ENCODE results near the gene FKBP3. TPM values are rescaled to one million over a fixed set of nuclear protein-coding genes. Genes with fewer than 3 reads are reported as not detected.
"Not testable (repeated sequence)": the region's sequence is repeated elsewhere in the genome, so short reads cannot be mapped to it uniquely, and the experiment has no call there.

The FKBP3 gene
- total RNA-seq, 2 experiments from 2014 or later: 54.9 to 57.7 TPM

DNA sequence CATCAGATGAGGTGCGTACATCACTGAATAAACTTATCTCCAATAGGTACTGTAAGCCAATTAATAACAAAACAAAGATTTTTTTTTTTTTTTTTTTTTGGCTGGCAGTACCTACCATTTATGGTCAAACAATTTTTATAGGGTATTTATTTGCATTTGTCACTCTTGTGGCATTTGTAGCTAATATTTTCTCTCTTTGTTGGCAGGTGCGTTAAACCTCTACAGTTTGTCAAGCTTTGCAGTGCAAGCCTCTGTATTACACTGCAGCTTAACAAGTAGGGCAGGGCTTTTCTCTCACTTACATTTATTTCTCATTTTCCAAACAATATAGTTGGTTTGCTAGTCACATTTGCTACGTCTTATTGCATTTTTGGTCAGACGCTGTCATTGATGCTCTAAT, 38.1 kb downstream of the FKBP3 start:
- no peak for DNase-seq
- H3K9me3 Mint-ChIP-seq: no peaks in the 10 kb centered on the region
- peaks cover 12% of the 10 kb centered on the region for H3K4me1 Mint-ChIP-seq
- H3K36me3 Mint-ChIP-seq (ENCODE audit: low read depth): peaks cover 71% of the 10 kb centered on the region
- H3K4me3 Mint-ChIP-seq: no peak overlapping the region
- ChIA-PET POLR2A (no interaction called here), CTCF (no interaction called here)
- no peaks in the 10 kb centered on the region for H3K27me3 Mint-ChIP-seq
- H3K27ac Mint-ChIP-seq: no peak overlapping the region

DNA sequence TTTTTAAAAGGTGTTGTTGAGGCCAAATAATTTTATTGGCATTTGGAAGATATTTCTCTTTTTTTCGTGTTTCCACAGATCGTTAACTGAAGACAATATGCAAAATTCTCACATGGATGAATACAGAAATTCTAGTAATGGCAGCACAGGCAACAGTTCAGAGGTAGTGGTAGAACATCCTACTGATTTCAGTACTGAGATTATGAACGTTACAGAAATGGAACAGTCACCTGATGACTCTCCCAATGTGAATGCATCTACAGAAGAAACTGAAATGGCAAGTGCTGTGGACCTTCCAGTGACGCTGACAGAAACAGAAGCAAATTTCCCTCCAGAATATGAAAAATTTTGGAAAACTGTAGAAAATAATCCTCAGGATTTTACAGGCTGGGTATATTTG, 39.1 kb downstream of the FKBP3 start:
- Mint-ChIP-seq H3K36me3 (ENCODE audit: low read depth) (peaks cover 63% of the 10 kb centered on the region), H3K9me3 (no peaks in the 10 kb centered on the region), H3K27ac (no peak overlapping the region), H3K27me3 (no peaks in the 10 kb centered on the region), H3K4me1 (peaks cover 22% of the 10 kb centered on the region), H3K4me3 (no peak overlapping the region)
- DNase-seq: no peak
- ChIA-PET POLR2A (interaction anchor here (1.7 kb wide), 1 partner anchor 11 kb away, joined by 8 read pairs; no protein-coding TSS in a partner anchor), CTCF (no interaction called here)

DNA sequence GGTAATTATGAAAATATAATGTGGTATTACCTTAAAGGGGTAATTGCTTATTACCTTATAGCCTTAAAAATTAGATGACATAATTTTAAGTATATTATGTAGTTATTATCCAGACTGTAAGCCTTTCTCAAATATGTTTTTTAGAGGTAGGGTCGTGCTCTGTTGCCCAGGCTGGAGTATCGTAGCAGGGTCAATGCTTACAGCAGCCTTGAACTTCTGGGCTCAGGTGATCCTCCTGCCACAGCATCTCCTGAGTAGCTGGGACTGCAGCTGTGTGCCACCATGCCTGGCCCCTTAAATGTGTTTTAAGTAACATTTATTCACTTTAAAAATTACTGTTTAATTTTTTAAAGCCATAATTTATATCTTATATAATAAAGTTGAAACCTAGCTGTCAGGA, 40.0 kb downstream of the FKBP3 start:
- H3K9me3 Mint-ChIP-seq: no peaks in the 10 kb centered on the region
- POLR2A ChIA-PET: interaction anchor here (1.7 kb wide), 1 partner anchor 10 kb away, joined by 8 read pairs; no protein-coding TSS in a partner anchor

DNA sequence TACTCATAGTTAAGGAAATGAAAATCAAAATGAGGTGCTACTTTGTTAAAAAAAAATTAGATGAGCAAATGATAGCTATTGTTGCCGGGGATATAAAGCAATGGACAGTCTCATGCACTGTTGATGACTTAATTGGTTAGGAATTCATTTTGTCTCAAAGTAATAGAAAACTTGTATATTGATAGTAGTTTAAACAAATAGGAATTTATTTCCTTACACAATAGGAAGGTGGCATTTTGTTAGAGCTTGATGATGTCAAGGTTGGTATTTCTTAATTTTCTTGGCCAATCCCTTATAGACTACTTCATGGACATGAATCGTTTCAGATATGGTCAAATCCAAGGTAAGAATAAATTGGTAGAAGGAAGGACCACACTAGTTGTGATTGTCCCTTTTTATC, 42.6 kb downstream of the FKBP3 start:
- H3K36me3 Mint-ChIP-seq (ENCODE audit: low read depth): peaks cover 39% of the 10 kb centered on the region
- H3K4me1 Mint-ChIP-seq: peaks cover 54% of the 10 kb centered on the region

More for the DNA sequence above, 40.0 kb downstream of the FKBP3 start:
- H3K27me3 Mint-ChIP-seq: no peaks in the 10 kb centered on the region
- DNase-seq: no peak
- peaks cover 31% of the 10 kb centered on the region for H3K4me1 Mint-ChIP-seq
- no peak overlapping the region for H3K27ac Mint-ChIP-seq
- H3K36me3 Mint-ChIP-seq (ENCODE audit: low read depth): peaks cover 56% of the 10 kb centered on the region
- no peak overlapping the region for H3K4me3 Mint-ChIP-seq
- CTCF ChIA-PET: no interaction called here

DNA sequence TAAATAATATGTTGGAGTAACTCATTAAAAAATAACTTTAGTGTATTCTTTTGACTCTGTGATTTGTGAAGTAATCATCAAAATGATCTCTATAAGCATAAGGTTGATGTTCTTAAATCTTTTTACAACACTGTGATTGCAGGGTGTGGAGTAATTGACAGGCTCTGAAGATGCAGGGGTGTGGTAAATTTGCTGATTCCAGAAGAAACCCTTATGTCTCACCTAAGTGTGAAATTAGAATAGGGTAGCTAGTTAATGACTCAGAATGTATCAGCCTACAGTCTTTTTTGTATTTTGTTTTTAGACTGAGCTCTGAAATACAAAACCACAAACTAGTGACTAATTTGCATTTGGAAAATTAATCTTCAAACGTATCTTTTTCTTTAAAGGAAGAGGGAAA, 44.5 kb downstream of the FKBP3 start:
- ChIA-PET POLR2A (interaction anchor here (1.6 to 2.2 kb wide), 2 partner anchors 27 to 127 kb away, joined by 4 to 11 read pairs; partner anchors contain the start of genes KLHL28 and TOGARAM1), CTCF (interaction anchor here (1.5 kb wide), 1 partner anchor 129 kb away, joined by 3 read pairs; no protein-coding TSS in a partner anchor)
- no peaks in the 10 kb centered on the region for H3K9me3 Mint-ChIP-seq
- H3K36me3 Mint-ChIP-seq (ENCODE audit: low read depth): peaks cover 27% of the 10 kb centered on the region
- peak overlapping the region; percentile 56 for H3K27ac Mint-ChIP-seq
- H3K4me1 Mint-ChIP-seq: peaks cover 69% of the 10 kb centered on the region
- no peaks in the 10 kb centered on the region for H3K27me3 Mint-ChIP-seq
- no peak overlapping the region for H3K4me3 Mint-ChIP-seq
- DNase-seq: no peak

More for the DNA sequence above, 42.6 kb downstream of the FKBP3 start:
- Mint-ChIP-seq H3K4me3 (no peak overlapping the region), H3K27me3 (no peaks in the 10 kb centered on the region), H3K27ac (no peak overlapping the region), H3K9me3 (no peaks in the 10 kb centered on the region)
- ChIA-PET CTCF (no interaction called here), POLR2A (interaction anchor here (1.0 kb wide), 1 partner anchor 162 kb away, joined by 4 read pairs; no protein-coding TSS in a partner anchor)
- no peak for DNase-seq

DNA sequence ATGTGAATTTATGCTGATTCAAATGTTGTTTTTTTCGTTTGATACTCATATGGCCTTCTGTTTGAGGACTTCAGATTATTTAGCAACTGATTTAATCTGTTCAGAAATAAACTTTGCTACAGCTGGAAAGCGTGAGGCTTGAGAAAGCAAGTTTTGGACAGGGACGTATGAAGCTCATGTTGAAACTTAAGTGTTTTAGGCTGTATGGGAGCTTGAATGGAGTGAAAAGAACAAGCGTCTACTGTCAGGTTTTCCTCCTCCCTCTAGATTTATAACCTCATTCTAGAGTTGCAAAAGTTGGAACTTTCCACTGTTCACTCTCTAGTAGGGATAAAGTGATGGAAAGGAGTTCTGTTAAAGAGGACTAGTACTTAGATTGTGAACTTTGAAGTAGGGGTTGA, 49.3 kb downstream of the FKBP3 start:
- no peaks in the 10 kb centered on the region for H3K27me3 Mint-ChIP-seq
- H3K4me3 Mint-ChIP-seq: peak overlapping the region; percentile 95
- H3K27ac Mint-ChIP-seq: peak overlapping the region; percentile 89
- no peaks in the 10 kb centered on the region for H3K9me3 Mint-ChIP-seq
- H3K4me1 Mint-ChIP-seq: peaks cover 58% of the 10 kb centered on the region
- no peak for DNase-seq
- POLR2A ChIA-PET: interaction anchor here (0.7 to 4.6 kb wide), 13 partner anchors 9 to 238 kb away, joined by 3 to 62 read pairs (median 6); partner anchors contain the start of genes FANCM, FKBP3, KLHL28 and MIS18BP1
- peaks cover 14% of the 10 kb centered on the region for H3K36me3 Mint-ChIP-seq (ENCODE audit: low read depth)
- CTCF ChIA-PET: interaction anchor here (1.0 to 1.3 kb wide), 3 partner anchors 12 to 122 kb away, joined by 3 to 6 read pairs (median 3); partner anchors contain the start of gene FANCM

DNA sequence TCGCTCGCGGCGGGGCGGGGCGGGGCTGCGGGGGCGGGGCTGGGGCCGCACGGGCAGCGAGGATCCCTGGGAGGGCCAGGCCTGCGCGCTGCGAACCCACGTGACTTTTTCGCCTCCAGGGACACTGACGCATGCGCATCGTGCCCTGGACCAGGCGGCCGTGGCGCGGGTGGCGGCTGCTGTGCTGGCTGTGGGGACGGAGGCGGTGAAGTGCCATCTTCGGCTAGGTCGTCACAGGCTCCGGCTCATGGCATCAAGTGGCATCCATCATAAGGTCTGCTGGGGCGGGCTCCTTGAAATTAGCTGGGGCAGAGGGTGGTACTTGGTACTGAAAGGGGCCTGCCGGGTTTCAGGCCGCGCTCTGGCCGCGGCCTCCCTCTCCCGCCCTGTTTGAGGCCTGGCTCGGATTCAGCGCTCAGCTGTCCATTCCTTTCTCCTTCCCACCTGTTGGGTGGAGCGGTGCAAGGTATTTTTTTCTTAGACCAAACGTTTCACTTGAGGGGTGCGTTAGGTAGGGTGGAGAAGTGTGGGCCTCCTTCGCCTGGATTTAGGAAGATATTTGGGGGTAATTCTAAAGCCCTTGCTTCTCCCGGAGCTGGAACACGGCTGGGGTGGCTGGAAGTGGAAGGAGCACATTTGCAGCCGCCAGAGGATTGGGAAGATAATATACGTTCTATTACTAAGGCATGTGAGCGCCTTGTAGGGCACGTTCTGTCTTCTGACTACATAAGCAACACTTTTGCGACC, 50.1 kb downstream of the FKBP3 start, which contains the start of gene PRPF39:
Gene PRPF39, plus strand, starts transcription at position 141 of the 747 bp plus-strand sequence. CDS start 11,124 bp downstream, outside the sequence.
- CTCF ChIA-PET: interaction anchor here (0.6 to 1.3 kb wide), 3 partner anchors 52 to 168 kb away, joined by 3 read pairs; partner anchors contain the start of gene FANCM
- POLR2A ChIA-PET: interaction anchor here (0.7 to 4.6 kb wide), 14 partner anchors 10 to 237 kb away, joined by 3 to 62 read pairs (median 6); partner anchors contain the start of genes FANCM, FKBP3, KLHL28 and MIS18BP1
- H3K4me1 Mint-ChIP-seq: peaks cover 50% of the 10 kb centered on the region
- peaks cover 14% of the 10 kb centered on the region for H3K36me3 Mint-ChIP-seq (ENCODE audit: low read depth)
- peak within 1 kb of the TSS; percentile 95 for H3K4me3 Mint-ChIP-seq
- no peaks in the 10 kb centered on the region for H3K27me3 Mint-ChIP-seq
- H3K27ac Mint-ChIP-seq: peak within 1 kb of the TSS; percentile 89
- no peaks in the 10 kb centered on the region for H3K9me3 Mint-ChIP-seq
- DNase-seq: peak; percentile 96

DNA sequence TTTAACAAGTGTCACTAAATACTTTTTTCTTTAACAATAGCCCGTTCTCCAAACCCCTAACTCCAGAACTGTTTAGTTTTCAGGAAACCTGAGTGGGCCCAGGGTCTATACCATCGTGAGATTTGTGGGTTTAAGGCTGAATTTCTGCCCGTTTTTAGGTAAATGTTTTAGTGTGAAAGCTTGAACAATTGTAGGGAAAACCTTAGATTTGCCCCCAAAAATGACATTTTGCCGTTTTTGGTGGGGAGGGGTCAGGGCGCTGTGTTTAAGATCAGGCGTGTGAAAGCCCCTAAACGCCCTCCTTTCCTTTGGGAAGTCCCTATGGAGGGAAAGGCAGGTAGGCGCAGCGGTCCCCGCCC, 50.7 kb downstream of the FKBP3 start:
- Mint-ChIP-seq H3K4me3 (peak overlapping the region; percentile 95), H3K36me3 (ENCODE audit: low read depth) (peaks cover 14% of the 10 kb centered on the region), H3K27ac (peak overlapping the region; percentile 45), H3K27me3 (no peaks in the 10 kb centered on the region), H3K4me1 (peaks cover 44% of the 10 kb centered on the region), H3K9me3 (no peaks in the 10 kb centered on the region)
- DNase-seq: no peak
- ChIA-PET POLR2A (interaction anchor here (1.2 to 4.6 kb wide), 6 partner anchors 15 to 187 kb away, joined by 5 to 62 read pairs (median 10); partner anchors contain the start of genes FKBP3, KLHL28, MIS18BP1 and TOGARAM1), CTCF (interaction anchor here (1.3 kb wide), 1 partner anchor 52 kb away, joined by 3 read pairs; the partner anchor contains the start of gene FANCM)

DNA sequence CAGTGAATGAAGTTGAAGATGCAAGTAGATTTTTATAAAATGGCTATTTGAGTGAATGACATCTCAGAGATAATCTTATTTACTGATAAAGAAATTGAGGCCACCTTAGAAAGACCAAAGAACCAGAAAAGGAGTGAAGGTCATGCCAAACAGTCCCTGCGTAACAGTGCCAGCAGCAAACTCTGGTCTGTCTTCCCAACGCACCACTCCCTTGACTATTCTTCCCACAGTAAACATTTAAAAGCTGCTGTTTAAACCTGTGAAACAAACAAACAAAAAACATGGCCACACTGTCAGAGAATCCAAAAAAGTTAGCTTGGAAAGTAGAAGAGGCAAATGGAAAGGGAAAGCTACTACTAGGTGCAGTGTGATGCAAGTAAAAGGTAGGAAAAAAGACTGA, 51.9 kb downstream of the FKBP3 start:
- CTCF ChIA-PET: no interaction called here
- no peak overlapping the region for H3K27ac Mint-ChIP-seq

DNA sequence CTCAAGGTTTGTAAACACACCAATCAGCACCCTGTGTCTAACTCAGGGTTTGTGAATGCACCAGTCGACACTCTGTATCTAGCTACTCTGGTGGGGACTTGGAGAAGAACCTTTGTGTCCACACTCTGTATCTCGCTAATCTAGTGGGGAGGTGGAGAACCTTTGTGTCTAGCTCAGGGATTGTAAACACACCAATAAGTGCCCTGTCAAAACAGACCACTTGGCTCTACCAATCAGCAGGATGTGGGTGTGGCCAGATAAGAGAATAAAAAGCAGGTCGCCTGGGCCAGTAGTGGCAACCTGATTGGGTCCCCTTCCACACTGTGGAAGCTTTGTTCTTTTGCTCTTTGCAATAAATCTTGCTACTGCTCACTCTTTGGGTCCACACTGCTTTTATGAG, 53.2 kb downstream of the FKBP3 start:
- H3K27ac Mint-ChIP-seq; CTCF ChIA-PET; H3K36me3 Mint-ChIP-seq (ENCODE audit: low read depth); DNase-seq; H3K27me3 Mint-ChIP-seq; H3K4me3 Mint-ChIP-seq; H3K9me3 Mint-ChIP-seq: not testable (repeated sequence)
- H3K4me1 Mint-ChIP-seq: peaks cover 23% of the 10 kb centered on the region
- POLR2A ChIA-PET: interaction anchor here (0.9 to 1.2 kb wide), 2 partner anchors 52 to 120 kb away, joined by 4 read pairs; partner anchors contain the start of genes KLHL28 and TOGARAM1

More for the DNA sequence above, 51.9 kb downstream of the FKBP3 start:
- Mint-ChIP-seq H3K27me3 (no peaks in the 10 kb centered on the region), H3K9me3 (no peaks in the 10 kb centered on the region), H3K36me3 (ENCODE audit: low read depth) (peaks cover 14% of the 10 kb centered on the region), H3K4me3 (no peak overlapping the region), H3K4me1 (peaks cover 35% of the 10 kb centered on the region)
- no peak for DNase-seq
- POLR2A ChIA-PET: interaction anchor here (4.6 kb wide), 1 partner anchor 121 kb away, joined by 62 read pairs; the partner anchor contains the start of genes KLHL28 and TOGARAM1

DNA sequence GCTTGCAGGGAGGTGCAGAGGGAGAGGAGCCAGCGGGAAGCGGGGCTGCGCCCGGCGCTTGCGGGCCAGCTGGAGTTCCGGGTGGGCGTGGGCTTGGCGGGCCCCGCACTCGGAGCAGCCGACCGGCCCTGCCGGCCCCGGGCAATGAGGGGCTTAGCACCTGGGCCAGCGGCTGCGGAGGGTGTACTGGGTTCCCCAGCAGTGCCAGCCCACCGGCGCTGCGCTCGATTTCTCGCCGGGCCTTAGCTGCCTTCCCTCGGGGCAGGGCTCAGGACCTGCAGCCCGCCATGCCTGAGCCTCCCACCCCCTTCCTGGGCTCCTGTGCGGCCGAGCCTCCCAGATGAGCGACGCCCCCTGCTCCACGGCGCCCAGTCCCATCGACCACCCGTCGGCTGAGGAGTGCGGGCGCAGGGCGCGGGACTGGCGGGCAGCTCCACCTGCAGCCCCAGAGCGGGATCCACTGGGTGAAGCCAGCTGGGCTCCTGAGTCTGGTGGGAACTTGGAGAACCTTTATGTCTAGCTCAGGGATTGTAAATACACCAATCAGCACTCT, 53.8 kb downstream of the FKBP3 start:
- H3K9me3 Mint-ChIP-seq; H3K27me3 Mint-ChIP-seq; DNase-seq; CTCF ChIA-PET; H3K36me3 Mint-ChIP-seq (ENCODE audit: low read depth); H3K27ac Mint-ChIP-seq; H3K4me3 Mint-ChIP-seq: not testable (repeated sequence)
- peaks cover 17% of the 10 kb centered on the region for H3K4me1 Mint-ChIP-seq
- POLR2A ChIA-PET: interaction anchor here (0.9 to 1.2 kb wide), 2 partner anchors 53 to 119 kb away, joined by 4 read pairs; partner anchors contain the start of genes KLHL28 and TOGARAM1

DNA sequence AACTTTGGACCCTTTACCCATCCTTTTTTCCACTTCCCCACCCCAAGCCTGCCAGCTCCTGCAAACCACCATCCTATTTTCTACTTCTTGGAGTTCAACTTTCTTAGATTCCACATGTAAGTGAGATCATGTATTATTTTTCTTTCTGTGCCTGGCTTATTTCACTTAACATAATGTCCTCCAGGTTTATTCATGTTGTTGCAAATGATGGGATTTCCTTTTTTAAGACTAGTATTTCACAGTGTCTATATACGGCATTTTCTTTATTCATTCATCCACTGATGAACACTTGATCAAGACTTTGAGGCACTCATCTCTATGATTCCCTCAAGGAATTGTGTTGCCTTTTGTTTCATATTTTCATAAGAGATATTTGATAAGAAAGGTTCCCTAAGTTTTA, 56.0 kb downstream of the FKBP3 start:
- CTCF ChIA-PET: no interaction called here
- no peaks in the 10 kb centered on the region for H3K36me3 Mint-ChIP-seq (ENCODE audit: low read depth)
- DNase-seq: no peak
- POLR2A ChIA-PET: no interaction called here
- H3K27me3 Mint-ChIP-seq: no peaks in the 10 kb centered on the region
- peaks cover 7% of the 10 kb centered on the region for H3K4me1 Mint-ChIP-seq
- no peak overlapping the region for H3K27ac Mint-ChIP-seq
- H3K4me3 Mint-ChIP-seq: no peak overlapping the region
- H3K9me3 Mint-ChIP-seq: no peaks in the 10 kb centered on the region

All from activated CD4-positive, alpha-beta memory T cell treated with anti-CD3 and anti-CD28 coated beads, Interleukin-2, amount 10 ng/mL, durations not matched to agents 7 days and 5 days (primary cell).